NCI-H510A treated with DMSO at 0.1 percent for 48 hours (cell line): Measurements from ENCODE around the gene XCL2.
A peak's percentile ranks its signal among the peaks of the same experiment; 100 is the strongest.
"Not testable (repeated sequence)": the region's sequence is repeated elsewhere in the genome, so short reads cannot be mapped to it uniquely, and the experiment has no call there.

Experiments used
- DNase-seq: peaks from one replicate; lab custom pipeline; 2025; lab: John Stamatoyannopoulos, UW

XCL2 gene, protein sequence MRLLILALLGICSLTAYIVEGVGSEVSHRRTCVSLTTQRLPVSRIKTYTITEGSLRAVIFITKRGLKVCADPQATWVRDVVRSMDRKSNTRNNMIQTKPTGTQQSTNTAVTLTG

DNA sequence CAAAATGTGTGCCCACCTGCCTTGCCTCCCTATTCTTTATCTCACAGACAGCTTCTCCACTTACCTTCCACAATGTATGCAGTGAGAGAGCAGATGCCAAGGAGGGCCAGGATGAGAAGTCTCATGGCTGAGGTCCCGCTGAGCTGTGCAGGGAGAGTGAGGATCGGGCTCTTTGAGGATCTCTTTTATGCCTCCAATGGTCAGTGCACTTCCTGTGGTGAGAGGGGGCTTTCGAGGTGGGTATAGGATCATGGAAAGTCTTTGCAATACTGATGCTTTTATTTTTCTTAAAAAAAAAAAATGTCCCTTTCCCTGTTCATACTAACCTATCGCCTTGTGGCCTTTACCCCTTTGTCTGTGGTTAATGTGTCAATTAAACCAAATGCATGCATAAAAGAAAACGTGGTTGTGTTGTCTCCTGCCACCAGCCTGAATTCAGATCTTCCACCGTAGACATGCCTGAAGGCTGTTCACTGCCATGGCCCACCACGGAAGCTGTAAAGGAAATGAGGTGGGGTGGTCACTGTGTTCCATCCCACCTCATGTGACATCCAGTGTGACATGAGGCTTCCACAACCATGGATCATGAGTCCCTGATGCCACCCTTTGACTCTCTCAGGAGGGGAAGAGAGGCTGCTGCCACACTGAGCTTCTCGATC lies at the start of gene XCL2:
XCL2 (minus strand) TSS at position 158 of the 659 bp plus-strand sequence; CDS start at position 125, 33 bp downstream.
- DNase-seq, result not testable (repeated sequence)

DNA sequence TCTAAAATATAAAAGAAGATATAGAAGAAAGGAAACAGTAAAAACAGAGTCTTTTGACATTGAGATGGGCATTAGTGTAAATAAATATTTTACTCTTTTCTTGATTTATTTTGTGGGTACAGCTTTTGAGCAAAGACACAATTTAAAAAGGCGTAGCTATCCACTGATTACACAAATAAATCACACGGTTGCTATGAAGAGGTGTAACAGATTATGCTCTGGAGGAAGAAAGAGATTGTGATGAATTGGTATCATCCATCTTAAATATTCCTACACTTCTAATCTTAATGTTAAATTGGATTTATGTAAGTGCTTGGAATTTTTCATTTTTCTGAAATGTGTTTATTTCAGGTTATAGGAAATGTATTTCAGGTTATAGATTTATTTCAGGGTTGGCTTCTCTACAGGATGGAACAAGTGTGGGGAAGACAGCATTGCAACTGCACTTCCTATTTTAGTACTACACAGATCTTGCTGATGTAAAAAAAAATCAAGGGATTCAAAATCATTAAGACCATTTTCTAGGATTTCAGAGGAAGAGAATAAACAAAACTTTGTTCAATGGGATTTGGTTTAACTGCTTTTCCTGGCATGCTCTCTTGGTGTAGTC lies 47.9 kb upstream of the XCL2 start:
- DNase-seq, result no peak

DNA sequence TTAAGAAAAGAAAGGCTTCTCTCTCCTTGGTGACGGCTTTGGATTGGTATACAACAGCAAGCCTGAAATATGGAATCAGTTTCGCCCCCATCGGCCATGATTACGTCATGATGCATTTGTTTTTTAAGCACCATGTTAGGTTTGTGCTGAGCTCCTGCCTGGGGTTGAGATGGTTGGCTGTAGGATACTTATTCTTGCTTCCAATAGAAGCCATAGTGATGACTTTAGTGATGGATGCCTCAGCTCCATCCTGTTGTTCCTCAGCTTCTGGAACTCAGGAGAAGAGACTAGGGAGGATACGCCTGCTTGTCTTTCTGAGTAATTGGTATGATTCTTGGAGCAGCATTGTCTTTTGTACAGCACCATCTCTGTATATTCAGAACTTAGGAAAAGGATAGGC lies 47.3 kb upstream of the XCL2 start:
- DNase-seq, result no peak

DNA sequence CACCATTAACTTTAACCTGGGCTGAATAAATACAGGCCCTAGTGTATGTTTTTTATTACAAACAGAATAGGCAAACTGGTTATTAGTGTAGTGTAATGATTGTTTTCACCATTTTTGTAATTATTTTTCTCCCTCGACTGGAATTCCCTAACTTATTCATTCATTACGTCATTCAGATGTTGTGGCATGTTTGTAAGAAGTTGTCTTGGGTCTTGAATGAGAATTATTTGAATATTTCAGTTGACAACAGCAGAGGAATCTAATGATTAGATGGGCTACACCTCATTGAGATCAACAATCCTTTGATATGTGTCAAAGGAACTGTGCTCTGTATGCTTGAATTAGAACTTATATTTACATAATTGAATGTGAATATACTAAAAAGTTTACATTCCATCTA lies 45.4 kb upstream of the XCL2 start:
- DNase-seq, result no peak

DNA sequence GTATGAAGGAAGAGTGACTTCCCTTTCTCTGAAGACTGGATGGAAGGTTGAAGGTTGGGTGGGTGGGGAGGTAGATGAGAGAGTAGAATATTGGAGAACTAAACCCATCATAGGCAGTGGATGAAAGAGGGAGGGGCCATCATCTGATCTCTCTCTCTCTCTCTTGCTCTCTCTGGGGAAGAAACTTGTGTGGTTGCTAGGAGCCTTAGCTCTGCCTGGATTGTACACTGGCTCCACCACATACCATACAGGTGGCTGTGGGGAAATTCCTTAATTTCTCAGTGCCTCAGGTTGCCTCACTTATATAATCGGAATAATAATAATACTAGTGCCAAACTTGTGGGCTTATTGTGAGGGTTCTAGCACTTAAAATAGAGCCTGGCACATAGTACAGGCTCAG lies 42.1 kb upstream of the XCL2 start:
- DNase-seq, result no peak

DNA sequence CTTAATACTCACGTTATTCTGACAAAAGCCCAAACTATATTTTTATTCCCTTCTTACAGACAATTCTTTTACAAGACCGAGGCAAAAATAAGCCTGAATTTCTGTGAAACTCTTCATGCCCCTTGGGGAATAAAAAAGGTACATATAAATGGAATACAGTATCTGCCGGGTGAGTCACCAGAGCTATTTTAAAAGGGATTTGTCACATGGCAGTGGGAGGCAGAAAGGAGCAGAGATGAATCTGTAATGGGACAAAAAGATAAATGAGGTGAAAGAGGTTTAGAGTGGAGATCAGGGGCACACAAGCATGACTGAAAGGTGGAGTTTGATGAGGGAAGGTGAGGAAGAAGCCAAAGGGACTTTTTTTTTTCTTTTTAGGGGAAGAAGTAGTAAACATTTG lies 41.4 kb upstream of the XCL2 start:
- DNase-seq, result no peak

DNA sequence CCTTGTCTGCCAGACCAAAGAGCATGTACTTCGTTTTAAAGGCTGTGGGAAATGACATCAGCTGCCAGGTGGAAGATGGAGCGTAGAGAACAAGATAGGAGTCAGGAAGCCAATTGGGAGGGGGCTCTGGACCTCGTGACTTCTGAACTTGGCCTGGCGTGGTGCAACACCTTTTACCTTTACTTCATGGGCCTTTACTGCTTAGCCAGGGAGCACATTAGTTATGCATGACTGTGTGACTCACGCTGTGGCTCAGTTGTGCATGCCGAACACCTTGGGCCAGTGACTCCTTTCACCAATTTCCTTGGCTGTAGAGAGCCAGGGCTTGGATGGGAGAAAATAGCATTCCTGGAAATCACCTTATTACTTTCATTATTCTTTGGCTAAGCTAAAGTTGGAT lies 39.8 kb upstream of the XCL2 start:
- DNase-seq, result no peak

DNA sequence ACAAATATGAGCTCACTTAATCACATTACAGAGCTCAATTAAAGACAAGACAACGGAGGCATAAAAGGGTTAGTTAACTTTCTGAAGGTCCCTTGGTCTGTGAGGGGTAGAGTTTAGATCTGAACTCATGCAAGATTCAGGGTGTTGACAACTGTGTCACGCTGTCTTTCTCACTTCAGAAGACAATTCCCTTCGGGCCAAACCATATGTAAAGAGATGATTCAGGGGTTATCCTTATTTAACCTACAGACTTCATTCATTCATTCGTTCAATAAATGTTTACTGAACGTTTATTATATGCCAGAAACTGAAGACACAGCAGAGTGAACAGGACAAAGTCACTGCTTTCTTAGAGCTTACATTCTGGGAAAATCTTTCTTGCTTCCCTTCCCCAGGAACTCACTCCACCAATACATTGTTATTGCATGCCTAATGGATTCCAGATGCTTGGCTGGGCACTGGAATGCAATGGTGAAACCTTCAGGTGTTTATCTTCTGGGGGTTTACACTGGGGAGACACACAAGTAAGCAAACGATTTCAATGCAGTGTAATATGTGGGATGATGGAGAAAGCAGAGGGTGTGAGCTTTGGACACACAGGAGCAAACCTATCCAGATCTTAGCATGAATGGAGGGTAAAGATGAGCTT lies 39.0 kb upstream of the XCL2 start:
- no peak for DNase-seq

DNA sequence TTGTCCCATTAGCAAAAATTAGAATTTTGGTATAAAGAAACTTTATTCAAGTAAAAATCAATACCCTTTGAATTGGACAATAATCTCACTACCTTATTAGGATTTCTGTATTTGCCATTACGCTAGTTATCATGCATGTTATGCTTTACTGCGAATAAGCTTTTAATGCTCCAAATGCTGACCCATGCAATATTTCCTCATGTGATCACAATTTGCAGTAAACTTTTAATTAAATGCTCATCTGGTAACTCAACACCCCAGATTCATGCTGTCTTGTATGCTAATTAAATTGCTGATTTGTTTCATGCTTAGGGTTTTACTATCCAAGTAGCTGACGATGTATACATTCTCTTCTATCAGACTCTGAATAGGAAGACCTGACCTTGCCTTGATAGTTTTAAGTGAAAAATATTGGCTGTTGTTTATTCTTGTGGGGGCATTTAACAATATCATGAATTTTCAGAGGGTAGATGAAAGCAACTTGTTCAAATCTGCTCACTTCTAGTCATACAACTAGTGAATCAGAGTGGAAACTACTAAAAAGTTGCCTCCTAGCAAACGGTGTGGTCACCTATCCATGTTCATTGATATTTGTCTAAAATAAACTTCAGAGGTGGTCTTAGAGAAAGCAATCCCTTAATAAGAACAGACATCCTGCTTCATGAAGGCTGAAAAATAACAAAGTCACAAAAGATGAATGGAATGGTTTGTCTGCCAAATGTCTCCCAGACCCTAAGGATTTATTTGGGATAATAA lies 38.2 kb upstream of the XCL2 start:
- DNase-seq, result no peak

DNA sequence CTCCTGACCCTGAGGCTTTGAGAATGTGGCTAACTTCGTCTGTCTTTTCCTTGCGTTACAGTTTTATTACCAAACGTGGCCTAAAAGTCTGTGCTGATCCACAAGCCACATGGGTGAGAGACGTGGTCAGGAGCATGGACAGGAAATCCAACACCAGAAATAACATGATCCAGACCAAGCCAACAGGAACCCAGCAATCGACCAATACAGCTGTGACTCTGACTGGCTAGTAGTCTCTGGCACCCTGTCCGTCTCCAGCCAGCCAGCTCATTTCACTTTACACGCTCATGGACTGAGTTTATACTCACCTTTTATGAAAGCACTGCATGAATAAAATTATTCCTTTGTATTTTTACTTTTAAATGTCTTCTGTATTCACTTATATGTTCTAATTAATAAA lies 37.2 kb upstream of the XCL2 start:
- DNase-seq, result not testable (repeated sequence)

DNA sequence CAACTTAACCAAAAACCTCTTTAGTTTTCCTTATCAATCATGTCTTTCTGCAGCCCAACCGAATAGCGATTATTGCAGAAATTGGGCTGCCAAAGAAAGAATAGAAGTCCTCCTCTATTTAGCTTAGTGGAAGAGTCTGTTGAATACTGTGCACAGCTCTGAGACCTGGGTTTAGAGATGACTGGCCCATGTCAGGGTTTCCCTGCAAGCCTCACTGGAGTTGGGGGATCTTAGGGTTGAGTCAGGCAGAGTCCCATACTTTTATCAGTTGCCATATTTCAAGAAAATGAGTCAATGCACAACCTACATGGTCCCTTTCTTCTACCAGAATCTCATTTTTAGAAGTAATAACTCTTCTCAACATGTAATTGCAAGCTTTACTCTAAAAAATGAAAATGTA lies 36.5 kb upstream of the XCL2 start:
- not testable (repeated sequence) for DNase-seq

DNA sequence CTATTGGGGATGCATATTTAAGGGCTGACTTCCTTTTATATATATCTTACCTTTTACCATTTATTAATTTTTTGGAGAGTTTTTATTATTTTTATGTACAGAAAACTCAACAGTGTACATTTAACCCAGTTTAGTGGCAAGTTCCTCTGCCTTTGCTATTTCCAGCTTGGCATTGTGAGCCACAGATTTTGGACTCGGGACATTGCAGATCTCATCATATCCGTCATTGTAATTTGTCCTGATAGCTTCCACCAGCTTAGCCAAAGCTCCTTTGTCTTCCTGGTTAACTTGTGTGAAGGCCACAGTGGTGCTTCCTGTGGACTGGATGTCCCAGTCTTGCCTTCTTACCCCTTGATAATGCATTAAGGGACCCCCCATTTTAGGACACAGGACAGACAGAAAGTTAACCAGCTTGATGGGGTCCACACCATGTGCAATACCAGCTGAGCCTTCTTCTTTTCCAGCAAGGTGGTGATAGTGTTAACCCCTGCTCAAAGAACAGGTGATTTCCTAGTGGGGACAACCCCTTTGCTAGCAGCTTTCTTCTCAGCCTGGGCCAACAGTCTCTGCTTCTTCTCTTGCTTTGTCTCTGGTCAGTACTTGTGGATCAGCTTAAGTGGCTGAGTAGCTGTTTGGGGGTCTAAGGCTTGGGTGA lies 34.9 kb upstream of the XCL2 start:
- DNase-seq, result not testable (repeated sequence)

DNA sequence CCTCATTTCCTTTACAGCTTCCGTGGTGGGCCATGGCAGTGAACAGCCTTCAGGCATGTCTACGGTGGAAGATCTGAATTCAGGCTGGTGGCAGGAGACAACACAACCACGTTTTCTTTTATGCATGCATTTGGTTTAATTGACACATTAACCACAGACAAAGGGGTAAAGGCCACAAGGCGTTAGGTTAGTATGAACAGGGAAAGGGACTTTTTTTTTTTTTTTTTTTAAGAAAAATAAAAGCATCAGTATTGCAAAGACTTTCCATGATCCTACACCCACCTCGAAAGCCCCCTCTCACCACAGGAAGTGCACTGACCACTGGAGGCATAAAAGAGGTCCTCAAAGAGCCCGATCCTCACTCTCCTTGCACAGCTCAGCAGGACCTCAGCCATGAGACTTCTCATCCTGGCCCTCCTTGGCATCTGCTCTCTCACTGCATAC lies 32.5 kb upstream of the XCL2 start, which contains the start of gene XCL1:
XCL1 (plus strand) TSS at position 361 of the 444 bp plus-strand sequence; CDS start at position 394, 33 bp downstream.
- DNase-seq, result not testable (repeated sequence)

DNA sequence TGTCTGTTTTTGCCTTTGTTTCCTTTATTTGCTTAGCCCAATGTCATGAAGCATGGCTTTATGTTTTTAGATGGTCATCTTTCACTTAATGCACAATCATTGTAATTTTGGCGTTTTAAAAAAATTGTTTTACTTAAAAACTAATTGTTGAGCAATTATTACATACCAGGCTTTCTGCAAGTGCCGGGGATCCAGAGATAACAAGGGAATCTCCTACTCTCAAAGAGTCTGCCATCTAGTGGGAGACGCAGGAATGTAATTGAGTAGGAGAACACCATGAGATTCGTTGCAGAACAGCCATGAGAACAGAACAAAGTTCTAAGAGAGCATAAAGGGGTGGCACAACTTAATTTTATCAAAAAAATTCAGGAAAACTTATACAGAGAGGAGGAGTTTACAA lies 30.4 kb upstream of the XCL2 start:
- peak; percentile 14 for DNase-seq

DNA sequence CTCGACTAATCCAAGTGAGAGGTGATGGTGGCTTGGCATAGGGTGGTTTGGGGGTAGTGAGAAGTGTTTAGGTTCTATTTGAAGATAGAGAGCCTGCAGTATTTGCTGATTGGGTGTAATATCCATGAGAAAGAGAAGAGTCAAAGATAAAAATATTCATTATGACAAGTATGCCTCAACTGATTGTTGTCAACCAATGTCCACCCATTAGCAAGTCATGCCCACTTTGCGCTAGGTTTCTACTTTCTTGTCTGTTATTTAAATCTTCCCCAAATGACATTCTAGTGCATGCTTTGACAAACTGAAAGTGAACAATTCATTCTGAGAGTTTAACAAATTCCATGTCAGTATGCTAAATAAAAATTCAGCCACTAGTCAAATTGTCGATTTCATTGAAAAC lies 28.8 kb upstream of the XCL2 start:
- no peak for DNase-seq

DNA sequence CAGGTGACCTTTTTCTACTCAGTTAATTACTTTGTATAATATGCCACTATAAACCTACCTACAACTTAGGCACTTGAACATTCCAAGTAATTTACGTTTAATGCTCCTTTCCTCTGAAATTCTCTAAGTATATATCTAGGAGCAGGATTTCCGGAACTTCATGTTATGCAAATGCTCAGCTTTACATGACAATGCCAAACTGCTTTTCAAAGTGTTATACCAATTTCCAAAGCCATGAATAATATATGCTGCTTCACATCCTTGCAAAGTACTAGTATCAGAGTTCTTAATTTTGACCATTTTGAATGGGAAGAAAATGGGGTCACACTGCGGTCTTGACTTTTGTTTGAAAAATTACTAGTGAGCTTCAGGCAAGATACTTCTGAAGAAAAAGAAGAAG lies 26.9 kb upstream of the XCL2 start:
- no peak for DNase-seq

DNA sequence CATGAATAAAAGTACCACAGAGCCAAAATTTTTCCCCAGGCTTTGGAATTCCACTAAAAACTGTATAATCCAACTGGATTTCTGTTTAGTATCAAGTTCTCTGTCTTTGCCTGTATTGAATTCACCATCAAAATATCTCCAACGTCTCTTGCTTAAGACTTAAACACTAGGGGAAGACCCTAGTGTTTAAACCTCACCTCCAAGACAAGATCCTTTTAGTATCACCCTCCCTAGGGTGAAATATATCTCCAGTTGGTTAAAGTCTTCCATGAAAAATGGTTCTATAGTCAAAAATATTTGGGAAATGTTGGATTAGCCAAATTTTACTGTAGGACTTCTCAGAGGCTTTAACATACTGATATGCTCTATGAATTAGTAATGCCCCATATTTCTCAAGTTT lies 24.5 kb upstream of the XCL2 start:
- DNase-seq, result no peak

DNA sequence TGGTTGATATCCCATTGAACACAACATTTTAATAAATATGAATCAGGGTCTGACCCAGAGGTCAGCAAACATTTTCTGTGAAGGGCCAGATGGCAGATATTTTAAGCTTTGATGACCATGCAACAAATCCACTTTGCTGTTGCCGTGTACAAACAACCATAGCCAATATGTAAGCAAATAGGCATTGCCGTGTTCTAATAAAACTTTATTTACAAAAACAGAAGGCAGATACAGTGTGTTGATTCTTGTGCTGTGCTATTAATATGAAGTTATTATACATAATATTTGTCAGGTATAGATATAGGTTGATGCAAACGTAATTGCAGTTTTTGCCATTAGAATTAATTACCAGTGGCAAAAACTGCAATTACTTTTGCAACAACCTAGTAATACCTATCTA lies 23.8 kb upstream of the XCL2 start:
- DNase-seq, result no peak

DNA sequence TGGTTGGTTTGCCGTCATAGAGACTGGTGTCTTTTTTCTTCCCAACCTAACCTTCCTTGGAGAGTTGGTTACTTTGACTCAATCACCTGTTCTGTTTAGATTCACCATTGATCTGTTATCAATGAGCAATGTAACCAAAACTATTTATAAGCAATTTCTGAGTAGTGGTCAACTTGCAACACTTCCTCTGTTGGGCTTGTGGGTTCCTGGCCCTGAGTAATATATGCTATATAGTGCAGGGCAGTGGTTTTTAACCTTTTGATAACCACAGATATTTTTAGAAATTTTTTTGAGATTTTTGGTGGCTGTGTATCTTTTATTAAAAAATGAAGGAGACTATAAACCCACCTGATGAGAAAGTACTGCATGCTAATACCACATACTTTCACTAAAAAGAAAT lies 23.2 kb upstream of the XCL2 start:
- DNase-seq, result no peak

DNA sequence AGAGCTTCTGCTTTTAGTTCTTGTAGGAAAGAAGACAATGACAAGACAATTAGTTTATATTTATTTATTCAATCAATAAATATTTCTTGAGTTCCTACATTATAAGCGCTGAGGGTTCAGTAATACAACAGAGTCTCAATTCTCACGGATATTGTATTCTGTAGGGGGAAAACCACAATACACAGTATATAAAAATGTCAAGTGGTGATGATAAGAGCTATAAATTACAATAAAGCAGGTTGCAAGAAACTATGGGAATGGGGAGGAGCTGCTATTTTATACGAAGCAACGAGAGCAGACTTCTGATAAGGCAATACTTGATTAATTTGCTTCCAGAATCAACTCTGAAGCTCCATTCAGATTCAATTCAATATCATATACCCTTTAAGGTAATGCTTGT lies 22.0 kb upstream of the XCL2 start:
- no peak for DNase-seq

DNA sequence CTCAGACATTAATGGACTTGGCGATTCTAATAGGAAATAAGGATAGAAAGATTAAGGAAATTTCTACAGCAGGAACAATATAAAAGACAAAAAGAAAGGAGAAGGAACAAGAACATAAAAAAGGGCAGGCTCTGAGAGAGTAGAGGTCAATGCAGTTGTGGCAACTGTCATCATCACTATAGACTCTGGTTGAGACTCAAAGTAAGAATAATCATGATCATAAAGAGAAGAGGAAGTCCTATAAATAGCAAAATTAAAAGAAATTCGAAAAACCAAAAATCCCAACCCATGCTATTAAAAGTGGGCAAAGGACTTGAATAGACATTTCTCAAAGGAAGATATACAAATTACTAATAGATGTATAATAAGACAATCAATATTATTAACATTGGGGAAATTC lies 18.2 kb upstream of the XCL2 start:
- no peak for DNase-seq

DNA sequence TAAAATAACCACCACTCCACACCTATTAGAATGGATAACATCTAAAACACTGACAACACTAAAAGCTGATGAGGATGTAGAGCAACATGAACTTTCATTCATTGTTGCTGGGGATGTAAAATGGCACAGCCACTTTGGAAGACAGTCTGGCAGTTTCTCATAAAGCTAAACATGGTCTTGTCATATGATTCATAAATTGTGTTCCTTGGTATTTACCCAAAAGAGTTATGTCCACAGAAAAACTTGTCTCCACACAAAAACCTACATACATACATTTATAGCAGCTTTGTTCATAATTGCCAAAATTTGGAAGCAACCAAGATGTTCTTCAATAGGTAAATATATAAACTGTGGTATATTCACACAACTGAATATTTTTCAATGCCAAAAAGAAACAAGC lies 16.6 kb upstream of the XCL2 start:
- DNase-seq, result no peak
